GM12891 (cell line): Measurements from ENCODE around the gene TLK1.

Experiments
- POLR2A ChIP-seq: IDR thresholded peaks from 2 replicates; pipeline ENCODE4 v1.6.1; 2011; ENCODE audit warnings: low read depth, low read length, control low read depth
- POLR2AphosphoS5 ChIP-seq: IDR thresholded peaks from 2 replicates; pipeline ENCODE4 v1.6.1; 2011; ENCODE audit warnings: low read depth, low read length, control low read depth
- SPI1 ChIP-seq: IDR thresholded peaks from 2 replicates; pipeline ENCODE4 v1.6.1; 2011; ENCODE audit warnings: low read depth, low read length, control low read depth
- TAF1 ChIP-seq: IDR thresholded peaks from 2 replicates; pipeline ENCODE4 v1.6.1; 2011; ENCODE audit warnings: low read depth, low read length, control low read depth

DNA sequence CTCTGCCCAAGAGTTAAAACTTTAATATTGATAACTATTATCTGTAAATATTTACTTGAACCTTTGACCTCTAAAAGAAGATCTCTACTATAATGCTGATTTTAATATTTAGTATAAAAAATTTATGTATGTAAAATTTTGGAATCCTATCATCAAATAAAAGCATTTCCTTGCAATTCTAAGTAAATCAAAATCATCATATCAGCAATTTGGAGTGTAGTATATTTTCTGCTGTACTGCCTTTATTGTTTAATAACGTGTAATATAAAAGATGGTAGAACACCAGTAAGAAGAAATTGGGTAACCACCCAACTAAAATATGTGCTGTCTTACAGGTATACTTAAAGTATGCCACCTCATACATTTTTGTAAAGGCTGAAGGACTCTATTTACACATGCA, 94.6 kb downstream of the TLK1 start:
- TF ChIP-seq POLR2AphosphoS5 (no peak), POLR2A (no peak), TAF1 (no peak), SPI1 (no peak)
